ENCODE measurements around the gene BIRC6. TPM values are rescaled to one million over a fixed set of nuclear protein-coding genes. Genes with fewer than 3 reads are reported as not detected.
A peak's percentile ranks its signal among the peaks of the same experiment; 100 is the strongest.

The BIRC6 gene
- total and polyA plus RNA-seq, 2 of the 8 experiments (the other 6 are each of a cell fraction or from before 2014, with no cell fraction given), result 32.5 to 69.5 TPM

DNA sequence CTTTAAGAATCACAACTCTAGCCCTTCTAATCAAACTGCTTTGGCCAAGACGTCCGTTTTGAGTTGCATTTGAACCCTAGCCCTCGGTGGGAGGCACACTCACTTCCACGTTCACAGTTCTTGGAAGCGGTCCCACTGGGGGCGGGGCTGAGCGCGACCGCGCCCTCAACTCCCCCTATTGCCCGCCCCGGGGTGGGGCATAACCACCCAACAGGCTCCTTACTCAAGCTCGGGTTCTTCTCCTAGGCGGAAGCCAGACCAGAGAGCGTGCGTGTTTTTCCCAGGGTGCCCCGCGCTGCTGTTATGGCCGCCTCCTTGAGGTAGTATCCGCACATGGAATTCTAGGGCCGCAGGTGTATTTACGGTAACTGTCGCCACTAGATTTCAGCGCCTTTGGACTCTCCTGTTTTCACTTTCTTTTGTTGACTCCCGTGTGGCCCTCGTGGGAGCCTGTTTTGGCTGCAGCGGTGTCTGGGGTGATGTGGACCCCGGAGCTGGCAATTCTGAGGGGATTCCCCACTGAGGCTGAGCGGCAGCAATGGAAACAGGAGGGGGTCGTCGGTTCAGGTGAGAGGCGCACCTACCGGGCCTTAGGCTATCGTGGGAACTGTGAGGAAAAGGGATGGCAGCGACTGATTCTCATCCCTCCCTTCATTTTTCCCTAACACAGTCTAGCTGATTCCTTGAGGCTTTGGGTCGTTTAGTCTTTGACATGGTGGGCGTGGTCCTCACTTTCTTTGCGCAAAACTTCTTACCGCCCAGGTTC is 271.2 kb downstream of the BIRC6 start, which contains the start of gene TTC27 (continued):
- TF ChIP-seq SAP30 (IDR thresholded peaks at IDR 0.05; ENCODE audit: insufficient read depth, insufficient replicate concordance, low read length) (peak; percentile 95), PHF8 (conservative IDR thresholded peaks at IDR 0.05; ENCODE audit: low read depth, low read length) (peak; percentile 71; the same call in 1 of the 2 replicates), RXRA (IDR thresholded peaks at IDR 0.05; ENCODE audit: insufficient read depth, low read depth, low read length) (no peak), BRCA1 (IDR thresholded peaks at IDR 0.05; ENCODE audit: low read depth, low read length) (no peak), CEBPB (IDR thresholded peaks at IDR 0.05; ENCODE audit: low read depth, low read length) (no peak), KDM5A (IDR thresholded peaks at IDR 0.05; ENCODE audit: low read length) (peak; percentile 66), JUN (IDR thresholded peaks at IDR 0.05; ENCODE audit: low read depth, low read length) (no peak), SP2 (IDR thresholded peaks at IDR 0.05; ENCODE audit: low read length) (no peak), BACH1 (IDR thresholded peaks at IDR 0.05; ENCODE audit: low read length) (peak; percentile 40; the same call in 1 of the 2 replicates), SIX5 (IDR thresholded peaks at IDR 0.05; ENCODE audit: low read depth, low read length) (no peak), GABPA (IDR thresholded peaks at IDR 0.05; ENCODE audit: borderline replicate concordance, insufficient read depth, low read length) (no peak), FOSL1 (IDR thresholded peaks at IDR 0.05; ENCODE audit: insufficient read depth, low read depth, low read length) (no peak), EGR1 (IDR thresholded peaks at IDR 0.05; ENCODE audit: borderline replicate concordance, low read depth, low read length) (no peak), KDM1A (IDR thresholded peaks at IDR 0.05; ENCODE audit: borderline replicate concordance, low read length) (peak; percentile 43; the same call in 1 of the 2 replicates), JUND (IDR thresholded peaks at IDR 0.05; ENCODE audit: low read length) (no peak), EZH2 (IDR thresholded peaks at IDR 0.05; ENCODE audit: low read depth, low read length, severe bottlenecking) (no peak), RBBP5 (IDR thresholded peaks at IDR 0.05; ENCODE audit: borderline replicate concordance, low read depth, low read length) (no peak; the same call in 1 of the 2 replicates), TAF7 (optimal IDR thresholded peaks at IDR 0.05; ENCODE audit: borderline replicate concordance, low read depth, low read length) (peak; percentile 63), TEAD4 (IDR thresholded peaks at IDR 0.05; ENCODE audit: low read depth, low read length) (peak; percentile 51; the same call in 1 of the 2 replicates), RNF2 (IDR thresholded peaks at IDR 0.05; ENCODE audit: borderline replicate concordance, low read depth, low read length, missing control alignments, poor library complexity, severe bottlenecking) (no peak), CHD1 (IDR thresholded peaks at IDR 0.05; ENCODE audit: low read depth, low read length) (no peak), POLR2A (IDR thresholded peaks at IDR 0.05; ENCODE audit: control extremely low read depth in 1 of 2, low read depth in 2 of 2, low read length in 2 of 2) (peak; percentile 67 to 72)
- TF ChIP-seq, protein P1, sequence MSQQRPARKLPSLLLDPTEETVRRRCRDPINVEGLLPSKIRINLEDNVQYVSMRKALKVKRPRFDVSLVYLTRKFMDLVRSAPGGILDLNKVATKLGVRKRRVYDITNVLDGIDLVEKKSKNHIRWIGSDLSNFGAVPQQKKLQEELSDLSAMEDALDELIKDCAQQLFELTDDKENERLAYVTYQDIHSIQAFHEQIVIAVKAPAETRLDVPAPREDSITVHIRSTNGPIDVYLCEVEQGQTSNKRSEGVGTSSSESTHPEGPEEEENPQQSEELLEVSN (IDR thresholded peaks at IDR 0.05), result peak; percentile 50; the same call in 1 of the 2 replicates

Measured in H1 (cell line).